Breast epithelium (tissue), 4 donors: ENCODE measurements around the gene UQCC5. TPM values are rescaled to one million over a fixed set of nuclear protein-coding genes. Genes with fewer than 3 reads are reported as not detected.
A peak's percentile ranks its signal among the peaks of the same experiment; 100 is the strongest.

Experiments used
- DNase-seq, 2 donors: peaks; one replicate each; pipeline ENCODE4 v3.0.0-alpha.2; 2019; ENCODE audit warnings: low spot score in 2 of 2
- H3K27ac ChIP-seq, 2 donors: fragments of 200-600 bp; sonication (generic) in 1 of 2; one replicate each; pipeline ENCODE4 v1.5.1; 2016 to 2019; ENCODE audit warnings: mild to moderate bottlenecking in 1 of 2
- H3K27me3 ChIP-seq, 2 donors: fragments of 200-600 bp; sonication (generic) in 1 of 2; one replicate each; pipeline versions ENCODE4 v1.5.1 to v1.6.0; 2017 to 2019; ENCODE audit warnings: control low read depth in 1 of 2, mild to moderate bottlenecking in 1 of 2
- H3K36me3 ChIP-seq: fragments of 200-600 bp; one replicate; pipeline ENCODE4 v1.5.1; 2019
- H3K4me1 ChIP-seq, 2 donors: fragments of 200-600 bp; sonication (generic); one replicate each; pipeline ENCODE4 v1.5.1; 2016 to 2019; ENCODE audit warnings: control low read depth in 1 of 2
- H3K4me3 ChIP-seq, 3 donors: fragments of 200-600 bp; sonication (generic); 1 replicate in 2 of 3; 2 replicates in 1 of 3; pipeline ENCODE4 v1.5.1; 2016 to 2019; ENCODE audit warnings: mild to moderate bottlenecking in 3 of 3, moderate library complexity in 2 of 3
- H3K9me3 ChIP-seq, 2 donors: fragments of 200-600 bp; sonication (generic) in 1 of 2; one replicate each; pipeline ENCODE4 v1.5.1; 2016 to 2019; ENCODE audit warnings: control low read depth in 1 of 2
- POLR2A ChIP-seq: fragments of 450-650 bp; IDR thresholded peaks from one replicate; pipeline ENCODE4 v1.6.1; 2016; ENCODE audit warnings: antibody characterized with exemption, mild to moderate bottlenecking, moderate library complexity
- POLR2AphosphoS5 ChIP-seq, 3 donors: sonication (generic); formaldehyde crosslinking; IDR thresholded peaks; one replicate each; pipeline ENCODE4 v1.6.1; 2017; ENCODE audit warnings: antibody characterized with exemption in 3 of 3
- intact Hi-C: fragments of 100-400 bp; cut with DNase I; formaldehyde crosslinking; loops from one replicate; pipeline ENCODE4 v1.15.1; 2023; ENCODE audit warnings: low total_unique reads
- total RNA-seq, 3 donors: library from RNA; depleted of rRNA; stranded (reverse); fragments of >200 nt; gene quantifications; one replicate each; pipeline ENCODE4 v1.1.0, GENCODE V29; 2016
- TF ChIP-seq, protein P1 (sequence below), 3 donors: fragments of 450-650 bp; IDR thresholded peaks; one replicate each; pipeline ENCODE4 v1.5.1; 2016 to 2017; ENCODE audit warnings: antibody characterized with exemption in 3 of 3, mild to moderate bottlenecking in 3 of 3, moderate library complexity in 3 of 3

The UQCC5 gene
- total RNA-seq, 3 donors from 2014 or later: 1.3 to 14.1 (median 1.8) TPM

DNA sequence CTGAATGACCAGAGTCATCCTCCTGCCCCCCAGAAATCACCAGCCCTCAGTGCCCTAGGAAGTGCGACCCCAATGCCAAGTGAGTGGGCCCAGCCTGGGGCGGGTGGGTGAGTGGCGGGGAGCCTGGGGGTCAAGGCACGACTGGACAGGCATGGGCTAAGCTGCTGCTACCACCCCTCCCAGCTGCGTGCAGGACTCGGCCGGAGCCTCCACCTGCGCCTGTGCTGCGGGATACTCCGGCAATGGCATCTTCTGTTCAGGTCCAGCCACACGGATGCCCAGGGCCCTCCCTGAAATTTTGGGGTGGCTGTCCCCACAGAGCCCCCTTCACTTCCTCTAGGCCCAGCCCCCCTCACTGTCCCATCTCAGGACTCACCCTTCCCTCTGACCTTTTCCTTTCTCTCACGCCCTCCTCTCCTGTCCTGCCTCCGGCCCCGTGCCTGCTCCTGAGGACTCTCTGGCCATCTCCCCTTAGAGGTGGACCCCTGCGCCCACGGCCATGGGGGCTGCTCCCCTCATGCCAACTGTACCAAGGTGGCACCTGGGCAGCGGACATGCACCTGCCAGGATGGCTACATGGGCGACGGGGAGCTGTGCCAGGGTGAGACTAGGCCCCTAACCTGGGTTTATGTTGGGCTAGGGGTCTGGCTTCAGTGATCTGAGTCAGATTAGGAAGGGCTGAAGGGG, 19.8 kb upstream of the UQCC5 start:
- no peaks in the 10 kb centered on the region for H3K27me3 ChIP-seq
- no peak overlapping the region for H3K4me3 ChIP-seq
- no peaks in the 10 kb centered on the region for H3K4me1 ChIP-seq
- no peak for DNase-seq
- intact Hi-C loops: no loop called here
- H3K36me3 ChIP-seq: no peaks in the 10 kb centered on the region
- no peaks in the 10 kb centered on the region for H3K9me3 ChIP-seq
- no peak for TF ChIP-seq POLR2AphosphoS5 (IDR thresholded peaks at IDR 0.05)
- TF ChIP-seq, protein P1, sequence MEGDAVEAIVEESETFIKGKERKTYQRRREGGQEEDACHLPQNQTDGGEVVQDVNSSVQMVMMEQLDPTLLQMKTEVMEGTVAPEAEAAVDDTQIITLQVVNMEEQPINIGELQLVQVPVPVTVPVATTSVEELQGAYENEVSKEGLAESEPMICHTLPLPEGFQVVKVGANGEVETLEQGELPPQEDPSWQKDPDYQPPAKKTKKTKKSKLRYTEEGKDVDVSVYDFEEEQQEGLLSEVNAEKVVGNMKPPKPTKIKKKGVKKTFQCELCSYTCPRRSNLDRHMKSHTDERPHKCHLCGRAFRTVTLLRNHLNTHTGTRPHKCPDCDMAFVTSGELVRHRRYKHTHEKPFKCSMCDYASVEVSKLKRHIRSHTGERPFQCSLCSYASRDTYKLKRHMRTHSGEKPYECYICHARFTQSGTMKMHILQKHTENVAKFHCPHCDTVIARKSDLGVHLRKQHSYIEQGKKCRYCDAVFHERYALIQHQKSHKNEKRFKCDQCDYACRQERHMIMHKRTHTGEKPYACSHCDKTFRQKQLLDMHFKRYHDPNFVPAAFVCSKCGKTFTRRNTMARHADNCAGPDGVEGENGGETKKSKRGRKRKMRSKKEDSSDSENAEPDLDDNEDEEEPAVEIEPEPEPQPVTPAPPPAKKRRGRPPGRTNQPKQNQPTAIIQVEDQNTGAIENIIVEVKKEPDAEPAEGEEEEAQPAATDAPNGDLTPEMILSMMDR (IDR thresholded peaks at IDR 0.05): no peak
- TF ChIP-seq POLR2A: no peak
- no peak overlapping the region for H3K27ac ChIP-seq

DNA sequence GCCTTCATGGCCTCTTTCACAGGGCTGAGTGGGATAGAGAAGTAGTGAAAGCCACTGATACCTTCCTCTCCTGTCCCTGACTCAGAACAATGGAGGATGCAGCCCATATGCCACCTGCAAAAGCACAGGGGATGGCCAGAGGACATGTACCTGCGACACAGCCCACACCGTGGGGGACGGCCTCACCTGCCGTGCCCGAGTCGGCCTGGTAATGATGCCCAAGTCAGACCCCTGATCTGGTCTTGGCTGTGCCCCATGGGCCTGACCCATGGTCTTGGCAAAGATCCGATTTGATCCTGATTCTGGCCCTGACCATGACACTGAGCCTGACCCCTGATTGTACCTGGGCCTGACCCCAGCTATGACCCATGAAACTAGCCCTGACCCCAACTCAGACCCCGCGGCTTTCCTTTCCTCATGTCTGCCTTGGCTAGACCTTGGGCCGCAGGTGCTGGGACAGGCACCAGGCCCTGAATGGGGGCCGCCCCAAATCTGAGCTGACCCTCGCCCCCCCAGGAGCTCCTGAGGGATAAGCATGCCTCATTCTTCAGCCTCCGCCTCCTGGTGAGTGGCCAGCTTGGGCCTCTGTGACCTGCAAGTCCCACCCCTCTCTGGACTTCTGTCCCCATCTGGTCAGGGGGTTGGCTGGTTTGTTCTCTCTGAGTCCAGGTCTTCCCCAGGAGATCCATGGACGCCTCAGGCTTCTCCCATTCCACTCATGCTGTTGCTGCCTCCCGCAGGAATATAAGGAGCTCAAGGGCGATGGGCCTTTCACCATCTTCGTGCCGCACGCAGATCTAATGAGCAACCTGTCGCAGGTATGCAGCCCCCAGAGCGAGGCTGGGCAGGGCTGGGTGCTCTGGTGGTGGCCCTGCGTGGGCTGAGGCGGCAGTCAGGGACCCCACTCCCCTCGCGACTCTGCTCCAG, 18.3 kb upstream of the UQCC5 start:
- H3K4me3 ChIP-seq: peak overlapping the region in 2 of 3 donors; percentile 10 to 52

DNA sequence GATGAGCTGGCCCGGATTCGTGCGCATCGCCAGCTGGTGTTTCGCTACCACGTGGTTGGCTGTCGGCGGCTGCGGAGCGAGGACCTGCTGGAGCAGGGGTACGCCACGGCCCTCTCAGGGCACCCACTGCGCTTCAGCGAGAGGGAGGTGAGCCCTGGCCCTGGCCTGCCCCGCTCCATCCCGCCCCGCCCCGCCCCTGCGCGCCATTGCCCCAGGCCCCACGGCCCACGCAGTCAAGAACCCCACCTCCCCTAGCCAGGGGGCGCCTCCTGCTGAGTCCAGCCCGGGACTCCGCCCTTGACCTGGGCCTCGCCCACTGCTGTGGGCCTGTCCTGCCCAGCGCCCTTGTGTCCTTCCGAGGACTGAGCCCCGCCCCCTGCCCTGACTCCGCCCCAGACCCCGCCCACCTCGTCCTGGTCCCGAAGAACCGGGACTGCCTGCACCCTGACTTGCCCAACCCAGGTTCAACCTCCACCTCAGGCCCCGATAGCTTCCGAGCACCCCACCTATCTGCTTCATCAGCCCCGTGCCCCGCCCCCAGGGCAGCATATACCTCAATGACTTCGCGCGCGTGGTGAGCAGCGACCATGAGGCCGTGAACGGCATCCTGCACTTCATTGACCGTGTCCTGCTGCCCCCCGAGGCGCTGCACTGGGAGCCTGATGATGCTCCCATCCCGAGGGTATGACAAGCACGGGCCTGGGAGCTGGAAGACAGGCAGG, 17.5 kb upstream of the UQCC5 start:
- no peak overlapping the region for H3K27ac ChIP-seq
- no peaks in the 10 kb centered on the region for H3K27me3 ChIP-seq
- H3K4me3 ChIP-seq: peak overlapping the region in 2 of 3 donors; percentile 10 to 52
- intact Hi-C loops: no loop called here
- H3K4me1 ChIP-seq: no peaks in the 10 kb centered on the region
- H3K9me3 ChIP-seq: no peaks in the 10 kb centered on the region
- TF ChIP-seq POLR2A: no peak
- TF ChIP-seq, protein P1 (IDR thresholded peaks at IDR 0.05): no peak
- TF ChIP-seq POLR2AphosphoS5 (IDR thresholded peaks at IDR 0.05): no peak
- no peaks in the 10 kb centered on the region for H3K36me3 ChIP-seq
- no peak for DNase-seq

More for the DNA sequence above, 18.3 kb upstream of the UQCC5 start:
- Histone ChIP-seq H3K27ac (no peak overlapping the region), H3K27me3 (no peaks in the 10 kb centered on the region), H3K36me3 (no peaks in the 10 kb centered on the region), H3K4me1 (no peaks in the 10 kb centered on the region), H3K9me3 (no peaks in the 10 kb centered on the region)
- no peak for DNase-seq
- TF ChIP-seq POLR2AphosphoS5 (IDR thresholded peaks at IDR 0.05): no peak
- TF ChIP-seq, protein P1 (IDR thresholded peaks at IDR 0.05): no peak
- TF ChIP-seq POLR2A: no peak
- intact Hi-C loops: no loop called here

DNA sequence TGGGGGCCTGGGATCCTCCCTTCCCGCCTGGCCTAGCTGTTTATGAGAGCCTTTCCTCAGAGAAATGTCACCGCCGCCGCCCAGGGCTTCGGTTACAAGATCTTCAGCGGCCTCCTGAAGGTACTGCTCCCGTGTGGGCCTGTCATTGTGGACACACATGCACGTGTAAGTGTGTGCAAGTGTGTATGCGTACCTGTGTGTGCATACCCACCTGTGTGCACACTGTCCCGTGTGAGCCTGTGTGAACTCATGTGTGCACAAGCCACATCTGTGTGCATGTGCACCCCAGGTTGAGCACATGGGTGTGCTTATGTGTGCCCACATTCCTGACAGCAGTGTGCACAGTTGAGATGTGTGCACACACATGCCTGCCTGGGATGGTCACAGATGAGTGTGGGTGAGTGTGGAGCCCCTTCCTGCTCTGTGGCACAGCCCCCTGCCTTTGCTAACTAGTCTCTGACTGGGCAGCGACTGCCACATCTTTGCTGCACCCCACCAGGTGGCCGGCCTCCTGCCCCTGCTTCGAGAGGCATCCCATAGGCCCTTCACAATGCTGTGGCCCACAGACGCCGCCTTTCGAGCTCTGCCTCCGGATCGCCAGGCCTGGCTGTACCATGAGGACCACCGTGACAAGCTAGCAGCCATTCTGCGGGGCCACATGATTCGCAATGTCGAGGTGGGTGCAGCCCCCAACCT, 16.8 kb upstream of the UQCC5 start:
- intact Hi-C loops: no loop called here
- no peak overlapping the region for H3K4me3 ChIP-seq
- peaks cover 0 to under 1% of the 10 kb centered on the region in 2 donors for H3K4me1 ChIP-seq
- no peaks in the 10 kb centered on the region for H3K27me3 ChIP-seq
- H3K9me3 ChIP-seq: no peaks in the 10 kb centered on the region
- H3K36me3 ChIP-seq: no peaks in the 10 kb centered on the region
- DNase-seq: no peak
- no peak overlapping the region for H3K27ac ChIP-seq
- TF ChIP-seq POLR2AphosphoS5 (IDR thresholded peaks at IDR 0.05): no peak
- TF ChIP-seq, protein P1 (IDR thresholded peaks at IDR 0.05): no peak
- no peak for TF ChIP-seq POLR2A
